Measurements from ENCODE around the gene POU2AF2.
A peak's percentile ranks its signal among the peaks of the same experiment; 100 is the strongest.

POU2AF2 gene

DNA sequence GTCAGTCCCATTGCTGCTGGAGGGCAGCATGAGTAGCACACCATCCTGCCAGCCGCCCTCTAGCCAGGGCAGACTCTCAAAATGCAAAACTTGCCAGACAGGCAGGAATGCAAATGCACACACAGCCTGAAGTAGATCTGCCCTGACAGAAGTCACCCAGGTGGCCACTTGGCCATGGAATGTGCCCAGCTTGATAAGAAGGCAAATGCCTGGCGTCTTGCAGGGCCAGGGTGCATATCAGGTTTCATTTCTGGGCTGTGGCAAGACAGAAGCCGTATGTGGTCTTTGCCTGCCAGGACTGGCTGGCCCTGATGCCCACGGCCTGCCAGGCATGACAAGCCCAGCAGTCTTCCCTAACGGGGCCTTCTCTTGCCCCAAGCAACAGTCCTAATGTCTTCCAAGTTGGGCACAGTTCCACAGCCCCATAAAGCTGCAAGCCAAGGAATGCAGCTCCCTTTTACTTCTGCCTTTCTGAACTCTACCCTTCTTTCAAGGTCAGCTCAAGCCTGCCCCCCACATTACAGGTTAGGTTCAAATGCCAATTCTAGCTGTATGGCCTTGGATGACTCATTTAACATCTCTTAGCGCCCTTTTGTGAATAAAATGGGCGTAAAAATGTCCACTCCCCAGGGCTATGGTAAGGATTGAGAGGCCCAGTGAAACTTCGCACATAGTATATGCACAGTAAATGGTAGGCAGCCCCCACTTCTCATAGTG lies 82.5 kb downstream of the POU2AF2 start:
- peak overlapping the region; percentile 99 for H3K27ac ChIP-seq
- TF ChIP-seq, protein P1, sequence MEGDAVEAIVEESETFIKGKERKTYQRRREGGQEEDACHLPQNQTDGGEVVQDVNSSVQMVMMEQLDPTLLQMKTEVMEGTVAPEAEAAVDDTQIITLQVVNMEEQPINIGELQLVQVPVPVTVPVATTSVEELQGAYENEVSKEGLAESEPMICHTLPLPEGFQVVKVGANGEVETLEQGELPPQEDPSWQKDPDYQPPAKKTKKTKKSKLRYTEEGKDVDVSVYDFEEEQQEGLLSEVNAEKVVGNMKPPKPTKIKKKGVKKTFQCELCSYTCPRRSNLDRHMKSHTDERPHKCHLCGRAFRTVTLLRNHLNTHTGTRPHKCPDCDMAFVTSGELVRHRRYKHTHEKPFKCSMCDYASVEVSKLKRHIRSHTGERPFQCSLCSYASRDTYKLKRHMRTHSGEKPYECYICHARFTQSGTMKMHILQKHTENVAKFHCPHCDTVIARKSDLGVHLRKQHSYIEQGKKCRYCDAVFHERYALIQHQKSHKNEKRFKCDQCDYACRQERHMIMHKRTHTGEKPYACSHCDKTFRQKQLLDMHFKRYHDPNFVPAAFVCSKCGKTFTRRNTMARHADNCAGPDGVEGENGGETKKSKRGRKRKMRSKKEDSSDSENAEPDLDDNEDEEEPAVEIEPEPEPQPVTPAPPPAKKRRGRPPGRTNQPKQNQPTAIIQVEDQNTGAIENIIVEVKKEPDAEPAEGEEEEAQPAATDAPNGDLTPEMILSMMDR (conservative IDR thresholded peaks at IDR 0.05) = no peak

DNA sequence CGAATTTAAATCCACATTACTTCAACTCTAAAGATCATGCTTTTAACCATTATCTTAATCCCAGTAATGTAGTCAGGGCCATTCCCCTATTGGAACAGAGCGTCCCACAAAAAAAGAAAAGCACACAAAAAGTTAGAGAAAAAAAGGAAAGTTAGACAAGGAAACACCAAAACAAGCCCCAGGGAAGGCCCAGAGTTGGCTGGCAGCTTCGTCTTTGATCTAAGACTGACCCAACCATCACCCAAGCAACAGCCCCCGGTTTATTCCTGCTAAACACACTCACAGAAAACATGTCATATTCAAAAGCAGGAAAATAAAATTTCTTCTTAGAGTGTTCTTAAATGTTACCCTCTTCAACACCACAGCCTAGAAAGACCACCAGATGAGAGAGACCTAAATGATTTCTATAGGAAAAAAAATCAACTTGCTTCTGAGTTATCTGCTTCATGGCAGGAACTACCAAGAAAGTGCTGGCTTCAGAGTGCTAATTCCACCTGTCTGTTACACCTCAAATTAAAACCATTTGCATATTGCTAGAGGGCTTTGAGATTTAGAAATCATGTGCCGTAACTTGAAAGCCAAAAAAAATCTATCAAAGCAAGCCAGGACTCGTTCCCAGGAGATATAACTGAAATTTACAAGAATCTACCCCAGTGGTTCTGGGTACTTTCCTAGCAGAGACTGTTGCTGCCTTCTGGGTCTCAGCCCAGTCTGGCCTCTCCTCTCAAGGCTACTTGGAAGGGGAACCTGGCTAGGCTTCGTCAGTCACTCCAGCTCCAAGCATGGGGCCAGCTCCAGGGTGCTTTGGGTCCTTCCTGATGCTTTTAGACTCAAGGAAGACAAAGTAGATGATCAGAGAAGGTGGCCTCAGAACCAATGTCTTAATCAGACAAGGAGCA lies 84.0 kb downstream of the POU2AF2 start:
- peak overlapping the region; percentile 99 for H3K27ac ChIP-seq
- TF ChIP-seq, protein P1 (conservative IDR thresholded peaks at IDR 0.05) = no peak

DNA sequence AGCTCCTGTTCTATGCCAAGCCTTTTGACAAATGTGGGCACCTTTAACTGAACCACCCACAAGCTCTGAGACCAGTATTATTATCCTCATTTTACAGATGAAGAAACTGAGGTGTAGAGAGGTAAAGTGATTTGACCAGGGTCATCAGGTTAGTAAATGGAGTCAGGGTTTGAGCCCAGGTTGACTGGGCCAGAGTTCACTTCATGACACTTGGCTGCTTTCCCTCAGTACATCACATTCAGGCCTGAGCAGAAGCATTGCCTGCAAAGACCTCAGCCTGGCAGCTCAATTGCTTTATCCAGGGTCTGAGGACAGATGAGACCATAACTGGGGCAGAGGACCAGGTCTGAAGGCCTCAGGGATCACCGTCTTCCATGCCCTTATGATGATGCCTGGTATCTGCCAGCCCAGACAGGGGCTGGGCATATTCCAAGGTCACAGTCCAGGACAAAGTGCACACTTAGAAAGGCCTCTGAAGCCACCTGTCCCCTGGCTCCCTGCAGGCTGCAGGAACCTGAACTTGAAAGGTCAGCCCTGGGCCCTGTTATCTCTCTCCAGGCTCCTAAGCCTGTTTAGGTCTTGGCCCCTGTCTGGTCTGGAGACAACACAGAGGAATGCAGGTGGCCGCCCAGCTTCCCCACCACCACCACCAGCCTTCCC lies 84.8 kb downstream of the POU2AF2 start:
- TF ChIP-seq, protein P1 (conservative IDR thresholded peaks at IDR 0.05) = no peak
- H3K27ac ChIP-seq = peak overlapping the region; percentile 99

DNA sequence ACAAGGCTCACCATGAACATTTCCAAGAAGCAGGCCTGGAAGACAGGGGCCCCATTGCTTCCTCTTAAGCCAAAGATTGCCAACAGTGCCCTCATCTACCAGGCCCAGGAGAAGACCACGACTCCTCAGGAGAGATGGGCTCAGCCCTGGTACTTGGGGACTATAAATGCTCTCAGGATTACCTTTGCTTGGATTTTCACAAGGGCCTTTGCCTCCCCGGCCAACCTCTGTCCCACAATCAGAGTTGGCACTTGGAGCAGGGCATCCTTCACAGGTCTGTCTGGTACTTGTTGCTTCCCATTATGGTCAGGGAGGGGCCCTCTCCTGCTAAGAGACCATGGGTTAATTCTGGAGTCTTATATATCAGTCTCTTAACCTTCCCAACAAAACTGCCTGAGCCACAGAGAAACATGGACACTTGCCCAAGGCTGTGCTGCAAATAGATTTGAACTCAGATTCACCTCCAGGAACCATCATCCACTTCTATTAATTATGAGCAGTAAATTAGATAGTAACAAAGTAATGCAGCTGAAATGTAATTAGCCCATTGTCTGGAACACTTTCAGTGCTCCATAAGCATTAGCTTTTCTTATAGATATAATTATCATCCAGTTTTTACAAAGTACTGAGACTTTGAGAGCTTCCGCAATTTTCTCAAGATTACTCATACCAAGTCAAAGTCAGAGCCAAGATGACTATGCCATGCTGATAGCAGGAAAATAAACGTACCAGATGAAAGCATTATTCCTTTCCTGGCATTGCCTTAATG lies 86.4 kb downstream of the POU2AF2 start:
- peak overlapping the region; percentile 99; the same call in 1 of the 2 replicates for H3K27ac ChIP-seq
- TF ChIP-seq, protein P1 (conservative IDR thresholded peaks at IDR 0.05) = no peak

DNA sequence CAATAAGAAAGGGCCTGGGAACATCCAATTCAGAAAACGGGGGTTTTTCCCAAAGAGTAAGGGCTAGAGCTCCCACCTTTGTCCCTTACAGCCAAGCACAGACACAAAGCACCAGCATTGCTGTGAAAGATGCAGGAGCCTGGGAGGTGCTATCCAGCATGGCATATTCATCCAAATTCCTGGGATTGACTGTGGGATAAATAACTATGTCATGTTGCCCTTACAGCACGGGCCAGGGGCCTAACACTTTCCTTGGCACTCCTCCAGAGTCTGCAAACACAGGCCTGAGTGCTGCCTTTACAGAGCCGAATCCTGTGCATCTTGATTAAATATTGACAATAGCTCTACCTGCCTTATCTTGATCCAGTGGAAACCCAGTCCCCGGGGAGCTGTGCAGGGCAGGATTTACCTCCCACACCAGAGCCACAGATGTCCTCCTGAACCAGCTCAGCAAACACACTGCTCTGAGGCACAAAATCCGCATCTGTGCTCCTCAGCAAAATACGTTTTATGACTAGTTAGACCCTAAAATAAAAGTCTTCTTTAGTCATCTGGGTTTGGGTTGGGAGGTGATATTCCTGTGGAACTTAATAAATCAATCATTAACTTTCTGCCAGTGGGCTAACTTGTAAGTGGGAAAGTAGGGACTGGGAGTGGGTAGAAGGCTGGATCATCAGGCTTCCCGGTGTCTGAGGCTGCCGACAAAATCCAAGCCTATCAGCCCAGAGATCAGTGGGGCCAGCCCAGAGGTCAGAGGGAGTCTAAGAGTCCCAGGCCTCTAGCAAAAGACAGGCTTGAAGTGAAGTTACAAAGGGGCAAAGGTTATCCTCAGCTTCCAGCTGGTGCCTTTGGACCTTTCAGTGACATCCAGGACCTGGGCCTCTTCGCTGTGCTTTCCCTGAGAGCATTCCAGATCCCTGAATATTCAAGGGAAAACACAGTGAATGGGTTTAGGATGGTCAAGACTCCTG lies 89.3 kb downstream of the POU2AF2 start:
- TF ChIP-seq, protein P1 (conservative IDR thresholded peaks at IDR 0.05) = no peak
- peak overlapping the region; percentile 99 for H3K27ac ChIP-seq

DNA sequence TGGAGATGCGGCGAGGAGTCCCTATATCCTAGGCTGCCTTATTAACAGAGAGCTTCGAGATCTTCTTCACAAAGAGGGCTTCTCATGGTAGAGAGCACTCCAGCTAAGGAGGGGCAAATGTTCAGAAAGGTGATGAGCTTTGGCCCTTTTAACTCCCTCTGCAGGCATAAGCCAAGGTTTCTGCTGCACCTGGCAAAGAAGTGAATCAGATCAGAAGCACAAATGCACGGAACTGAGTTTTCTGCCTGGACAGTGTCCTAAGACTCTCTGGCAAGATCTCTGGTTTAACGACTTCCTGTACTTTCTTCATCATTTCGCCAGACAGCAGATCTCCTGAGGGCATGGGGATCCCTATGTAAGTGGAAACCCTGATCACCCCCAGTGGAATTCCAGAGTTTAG lies 90.0 kb downstream of the POU2AF2 start:
- peak overlapping the region; percentile 99 for H3K27ac ChIP-seq
- TF ChIP-seq, protein P1 (conservative IDR thresholded peaks at IDR 0.05) = no peak
